A673 (cell line): Measurements from ENCODE around the gene SESN2.

Experiments
- EZH2 ChIP-seq: fragments of 200-600 bp; sonication (generic); IDR thresholded peaks from 2 replicates; pipeline ENCODE4 v1.6.1; 2017; ENCODE audit warnings: borderline replicate concordance, low read depth, mild to moderate bottlenecking, mixed read lengths, antibody characterized with exemption, low read length; ENCODE audit not compliant: poor library complexity, severe bottlenecking
- TF ChIP-seq, protein P1 (sequence below): fragments of 300-800, 200-600 bp; sonication (generic); conservative IDR thresholded peaks from 2 replicates; pipeline ENCODE4 v1.5.1; 2017; ENCODE audit warnings: low read depth, mild to moderate bottlenecking, antibody characterized with exemption, low read length, moderate library complexity, mixed read lengths

GRCh38 chr1:28308750-28309149, 49.4 kb downstream of the SESN2 start:
- TF ChIP-seq, protein P1, sequence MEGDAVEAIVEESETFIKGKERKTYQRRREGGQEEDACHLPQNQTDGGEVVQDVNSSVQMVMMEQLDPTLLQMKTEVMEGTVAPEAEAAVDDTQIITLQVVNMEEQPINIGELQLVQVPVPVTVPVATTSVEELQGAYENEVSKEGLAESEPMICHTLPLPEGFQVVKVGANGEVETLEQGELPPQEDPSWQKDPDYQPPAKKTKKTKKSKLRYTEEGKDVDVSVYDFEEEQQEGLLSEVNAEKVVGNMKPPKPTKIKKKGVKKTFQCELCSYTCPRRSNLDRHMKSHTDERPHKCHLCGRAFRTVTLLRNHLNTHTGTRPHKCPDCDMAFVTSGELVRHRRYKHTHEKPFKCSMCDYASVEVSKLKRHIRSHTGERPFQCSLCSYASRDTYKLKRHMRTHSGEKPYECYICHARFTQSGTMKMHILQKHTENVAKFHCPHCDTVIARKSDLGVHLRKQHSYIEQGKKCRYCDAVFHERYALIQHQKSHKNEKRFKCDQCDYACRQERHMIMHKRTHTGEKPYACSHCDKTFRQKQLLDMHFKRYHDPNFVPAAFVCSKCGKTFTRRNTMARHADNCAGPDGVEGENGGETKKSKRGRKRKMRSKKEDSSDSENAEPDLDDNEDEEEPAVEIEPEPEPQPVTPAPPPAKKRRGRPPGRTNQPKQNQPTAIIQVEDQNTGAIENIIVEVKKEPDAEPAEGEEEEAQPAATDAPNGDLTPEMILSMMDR, result no peak
- TF ChIP-seq EZH2, result no peak
